IMR-90 (cell line): ENCODE results near the gene ADGRG2. TPM values are rescaled to one million over a fixed set of nuclear protein-coding genes. Genes with fewer than 3 reads are reported as not detected.

Experiments used
- ATAC-seq: fragments of 200-7000 bp; cut with Tn5 transposase; 2 replicates; pipeline ENCODE4 v1.9.1; 2020; ENCODE audit warnings: low read depth, mild to moderate bottlenecking, moderate library complexity
- BruUV-seq: library from RNA; stranded (reverse); fragments of 400-500 nt; replicated peaks from 2 replicates; lab custom pipeline; 2021; lab: Mats Ljungman, UMichigan
- CTCF ChIA-PET: fragments of 300-600 bp; formaldehyde crosslinking; extraction: SDS; loops from one replicate; lab custom pipeline; 2021; ENCODE audit warnings: antibody characterized with exemption; lab: Yijun Ruan, JAX
- POLR2A ChIA-PET: fragments of 300-600 bp; sonication (Branson Sonifier 250); formaldehyde crosslinking; loops from one replicate; lab custom pipeline; 2022; ENCODE audit warnings: antibody characterized with exemption; ENCODE audit not compliant: unreplicated experiment; lab: Charles Lee
- DNase-seq: peaks from one replicate; pipeline ENCODE4 v3.0.0; 2013
- H2AFZ ChIP-seq: replicated peaks from 2 replicates; pipeline ENCODE3; 2013; ENCODE audit warnings: low read length, mild to moderate bottlenecking; ENCODE audit not compliant: poor library complexity
- H2AK5ac ChIP-seq: 2 replicates; pipeline ENCODE4 v1.6.1; 2013; ENCODE audit warnings: low read depth, low read length, inconsistent platforms
- H2AK9ac ChIP-seq: replicated peaks from 2 replicates; pipeline ENCODE3; 2013; ENCODE audit warnings: mild to moderate bottlenecking, low read depth, low read length, moderate library complexity; ENCODE audit not compliant: poor library complexity
- H2BK120ac ChIP-seq: 2 replicates; pipeline ENCODE4 v1.6.1; 2013; ENCODE audit warnings: low read depth, low read length, inconsistent platforms
- H2BK15ac ChIP-seq: 3 replicates; pipeline ENCODE4 v1.6.1; 2013; ENCODE audit warnings: low read depth, low read length, inconsistent platforms
- H2BK20ac ChIP-seq: 2 replicates; pipeline ENCODE4 v1.6.1; 2013; ENCODE audit warnings: low read depth, mild to moderate bottlenecking, inconsistent platforms, low read length, moderate library complexity
- H2BK5ac ChIP-seq: 2 replicates; pipeline ENCODE4 v1.6.1; 2013; ENCODE audit warnings: mild to moderate bottlenecking, low read depth, low read length, inconsistent platforms; ENCODE audit not compliant: poor library complexity, severe bottlenecking
- H3K14ac ChIP-seq: replicated peaks from 2 replicates; pipeline ENCODE4 v1.6.1; 2013; ENCODE audit warnings: low read depth, low read length, inconsistent platforms
- H3K18ac ChIP-seq: 2 replicates; pipeline ENCODE4 v1.6.1; 2013; ENCODE audit warnings: low read depth, low read length, control low read depth
- H3K23ac ChIP-seq: 2 replicates; pipeline ENCODE4 v1.6.1; 2013; ENCODE audit warnings: low read depth, low read length, inconsistent platforms
- H3K27ac ChIP-seq: 2 replicates; pipeline ENCODE4 v1.5.1; 2013; ENCODE audit warnings: mild to moderate bottlenecking, control low read depth, low read length; ENCODE audit not compliant: insufficient read depth
- H3K27me3 ChIP-seq: 2 replicates; pipeline ENCODE4 v1.6.1; 2013; ENCODE audit warnings: low read length; ENCODE audit not compliant: control insufficient read depth, insufficient read depth
- H3K36me3 ChIP-seq: 2 replicates; pipeline ENCODE4 v1.6.1; 2013; ENCODE audit warnings: low read length, mixed read lengths; ENCODE audit not compliant: control insufficient read depth, insufficient read depth
- H3K4ac ChIP-seq: 2 replicates; pipeline ENCODE4 v1.6.1; 2013; ENCODE audit warnings: low read depth, low read length, inconsistent platforms
- H3K4me1 ChIP-seq: 2 replicates; pipeline ENCODE4 v1.6.1; 2013; ENCODE audit warnings: low read length, mixed read lengths; ENCODE audit not compliant: control insufficient read depth, insufficient read depth
- H3K4me2 ChIP-seq: 2 replicates; pipeline ENCODE4 v1.6.1; 2013; ENCODE audit warnings: low read depth, mild to moderate bottlenecking, control low read depth, low read length, moderate library complexity
- H3K4me3 ChIP-seq: 2 replicates; pipeline ENCODE4 v1.5.1; 2013; ENCODE audit warnings: low read depth, mild to moderate bottlenecking, control low read depth, low read length, moderate library complexity; ENCODE audit not compliant: insufficient read depth
- H3K56ac ChIP-seq: 2 replicates; pipeline ENCODE4 v1.6.1; 2013; ENCODE audit warnings: low read length, inconsistent platforms; ENCODE audit not compliant: insufficient read depth; ENCODE audit errors: extremely low read depth
- H3K79me1 ChIP-seq, 2 experiments: 2 replicates each; pipeline ENCODE4 v1.6.1; 2013; ENCODE audit warnings: low read length in 2 of 2, inconsistent platforms in 1 of 2, low read depth in 1 of 2
- H3K9ac ChIP-seq: 2 replicates; pipeline ENCODE4 v1.6.1; 2013; ENCODE audit warnings: low read depth, low read length, control low read depth
- H3K9me1 ChIP-seq: 2 replicates; pipeline ENCODE4 v1.6.1; 2013; ENCODE audit warnings: low read length, inconsistent platforms; ENCODE audit not compliant: insufficient read depth
- H3K9me3 ChIP-seq: 2 replicates; pipeline ENCODE4 v1.6.1; 2013; ENCODE audit warnings: low read length; ENCODE audit not compliant: control insufficient read depth, insufficient read depth
- H4K20me1 ChIP-seq: 2 replicates; pipeline ENCODE4 v1.6.1; 2013; ENCODE audit warnings: low read length, inconsistent platforms; ENCODE audit not compliant: insufficient read depth
- H4K5ac ChIP-seq: 2 replicates; pipeline ENCODE4 v1.6.1; 2013; ENCODE audit warnings: mild to moderate bottlenecking, low read depth, low read length, control low read depth
- H4K8ac ChIP-seq, 2 experiments: 2 replicates each; pipeline ENCODE4 v1.6.1; 2013; ENCODE audit warnings: low read depth in 2 of 2, low read length in 2 of 2, control low read depth in 1 of 2, inconsistent platforms in 1 of 2
- H4K91ac ChIP-seq: 2 replicates; pipeline ENCODE4 v1.6.1; 2013; ENCODE audit warnings: low read depth, low read length, inconsistent platforms; ENCODE audit not compliant: insufficient read depth
- BHLHE40 ChIP-seq: fragments of 150-350 bp; IDR thresholded peaks from 2 replicates; pipeline ENCODE4 v1.6.1; 2016; ENCODE audit warnings: mild to moderate bottlenecking, low read depth, low read length
- CEBPB ChIP-seq: IDR thresholded peaks from 2 replicates; pipeline ENCODE4 v1.6.1; 2012; ENCODE audit warnings: low read depth, low read length, improper control_type of control experiment
- CHD1 ChIP-seq: IDR thresholded peaks from 2 replicates; pipeline ENCODE4 v1.6.1; 2012; ENCODE audit warnings: low read depth, low read length, improper control_type of control experiment
- CTCF ChIP-seq: conservative IDR thresholded peaks from 2 replicates; pipeline ENCODE4 v1.5.1; 2012; ENCODE audit warnings: mild to moderate bottlenecking, low read depth, low read length, improper control_type of control experiment
- ELK1 ChIP-seq: fragments of 150-350 bp; IDR thresholded peaks from 2 replicates; pipeline ENCODE4 v1.6.1; 2016; ENCODE audit warnings: low read depth, mild to moderate bottlenecking, low read length, moderate library complexity, borderline replicate concordance
- FOS ChIP-seq: fragments of 150-350 bp; IDR thresholded peaks from 2 replicates; pipeline ENCODE4 v1.6.1; 2016; ENCODE audit warnings: low read depth, low read length
- MAFK ChIP-seq: IDR thresholded peaks from 2 replicates; pipeline ENCODE4 v1.6.1; 2012; ENCODE audit warnings: low read depth, low read length, improper control_type of control experiment
- MAZ ChIP-seq: IDR thresholded peaks from 2 replicates; pipeline ENCODE4 v1.6.1; 2012; ENCODE audit warnings: low read depth, mild to moderate bottlenecking, low read length, improper control_type of control experiment, moderate library complexity, borderline replicate concordance
- MXI1 ChIP-seq: IDR thresholded peaks from 2 replicates; pipeline ENCODE4 v1.6.1; 2012; ENCODE audit warnings: low read depth, mild to moderate bottlenecking, low read length, moderate library complexity, borderline replicate concordance
- NFE2L2 ChIP-seq: fragments of 150-350 bp; IDR thresholded peaks from 2 replicates; pipeline ENCODE4 v1.6.1; 2016; ENCODE audit warnings: low read depth, mild to moderate bottlenecking, low read length
- POLR2A ChIP-seq: IDR thresholded peaks from 2 replicates; pipeline ENCODE4 v1.6.1; 2012; ENCODE audit warnings: mild to moderate bottlenecking, low read depth, low read length
- RCOR1 ChIP-seq: IDR thresholded peaks from 2 replicates; pipeline ENCODE4 v1.6.1; 2012; ENCODE audit warnings: mild to moderate bottlenecking, low read length, improper control_type of control experiment; ENCODE audit not compliant: insufficient replicate concordance
- RFX5 ChIP-seq: IDR thresholded peaks from 2 replicates; pipeline ENCODE4 v1.8.0; 2012; ENCODE audit warnings: low read depth, mild to moderate bottlenecking, low read length, moderate library complexity
- SMC3 ChIP-seq: fragments of 150-350 bp; IDR thresholded peaks from 2 replicates; pipeline ENCODE4 v1.6.1; 2016; ENCODE audit warnings: low read depth, mild to moderate bottlenecking, antibody characterized with exemption, low read length, moderate library complexity
- USF2 ChIP-seq: fragments of 150-350 bp; IDR thresholded peaks from 2 replicates; pipeline ENCODE4 v1.6.1; 2017; ENCODE audit warnings: mild to moderate bottlenecking, antibody characterized with exemption, low read length, low read depth
- dilution Hi-C: fragments of 300-500 bp; cut with HindIII; formaldehyde crosslinking; loops from one replicate; pipeline ENCODE4 v1.14.3; 2018; ENCODE audit warnings: low sequenced_read_pairs; ENCODE audit not compliant: unreplicated experiment
- in situ Hi-C: fragments of 300-500 bp; cut with MboI; formaldehyde crosslinking; loops from 3 replicates; pipeline ENCODE4 v1.14.3; 2019; ENCODE audit warnings: low sequenced_read_pairs, inconsistent platforms, mixed read lengths
- intact Hi-C: fragments of 100-400 bp; cut with micrococcal nuclease; formaldehyde crosslinking; loops from 2 replicates; pipeline ENCODE4 v1.10.0; 2022
- polyA plus RNA-seq, 3 experiments: library from polyadenylated mRNA; depleted of rRNA; stranded (reverse); fragments of >200 nt; gene quantifications; 2 replicates each; pipeline ENCODE4 v1.2.3, GENCODE V29; 2012; ENCODE audit warnings: low replicate concordance in 1 of 3
- total RNA-seq: library from RNA; depleted of rRNA; stranded (reverse); fragments of >200 nt; gene quantifications from 2 replicates; pipeline ENCODE4 v1.2.3, GENCODE V29; 2012

ADGRG2 gene
- total and polyA plus RNA-seq, 2 of the 4 experiments (the other 2 are of a cell fraction) = under 0.01 to 0.07 TPM

DNA sequence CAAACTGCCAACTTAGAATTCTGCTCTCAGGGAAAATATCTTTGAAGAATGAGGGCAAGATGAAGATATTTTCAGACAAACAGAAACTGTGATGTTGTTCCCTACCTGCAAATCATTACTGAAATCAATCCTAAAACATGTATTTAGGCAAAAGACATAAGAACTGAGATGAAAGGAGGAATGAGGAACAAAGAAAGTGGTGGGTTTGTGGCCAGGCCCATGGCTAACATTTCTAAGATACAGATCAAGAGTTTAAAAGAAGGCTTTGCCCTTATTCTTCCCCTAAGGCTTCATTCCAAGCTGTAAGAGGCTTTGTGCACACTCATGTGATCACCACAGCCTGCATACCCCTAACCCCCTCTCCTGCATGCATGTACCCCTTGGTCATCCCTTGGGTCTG lies 46.5 kb downstream of the ADGRG2 start:
- CTCF ChIA-PET = no interaction called here

More for the DNA sequence above, 46.5 kb downstream of the ADGRG2 start:
- Histone ChIP-seq H3K56ac (no peak overlapping the region), H3K18ac (no peak overlapping the region), H4K91ac (no peak overlapping the region), H3K4me3 (no peak overlapping the region), H3K14ac (no peak overlapping the region), H2BK5ac (no peak overlapping the region), H3K9me1 (no peaks in the 10 kb centered on the region), H4K5ac (no peak overlapping the region), H3K4me1 (no peaks in the 10 kb centered on the region), H2BK20ac (no peak overlapping the region), H3K4me2 (no peak overlapping the region), H2AK9ac (no peak overlapping the region), H4K20me1 (no peaks in the 10 kb centered on the region), H3K9ac (no peak overlapping the region), H3K79me1 (no peaks in the 10 kb centered on the region), H2AFZ (no peak overlapping the region), H2AK5ac (no peak overlapping the region), H4K8ac (no peak overlapping the region), H3K9me3 (no peaks in the 10 kb centered on the region), H3K27me3 (no peaks in the 10 kb centered on the region), H3K4ac (no peak overlapping the region), H2BK15ac (no peak overlapping the region), H3K27ac (no peak overlapping the region), H3K23ac (no peak overlapping the region), H3K36me3 (no peaks in the 10 kb centered on the region), H2BK120ac (no peak overlapping the region)
- dilution Hi-C loops = no loop called here
- in situ Hi-C loops = no loop called here
- no TSS peak for BruUV-seq
- ATAC-seq (no peak), DNase-seq (no peak)
- TF ChIP-seq CEBPB (no peak), CHD1 (no peak), BHLHE40 (no peak), POLR2A (no peak), USF2 (no peak), MXI1 (no peak), RFX5 (no peak), ELK1 (no peak), CTCF (no peak), FOS (no peak), NFE2L2 (no peak), MAFK (no peak), MAZ (no peak), SMC3 (no peak), RCOR1 (no peak)
- intact Hi-C loops = no loop called here
- POLR2A ChIA-PET = no interaction called here
